Stimulated activated CD4-positive, alpha-beta T cell treated with anti-CD3 and anti-CD28 coated beads, Interleukin-12 subunit alpha, Interleukin-12 subunit beta, amount 100 ng/mL, for 24 hours (primary cell): ENCODE results near the gene KSR1.
A peak's percentile ranks its signal among the peaks of the same experiment; 100 is the strongest.
"Not testable (repeated sequence)": the region's sequence is repeated elsewhere in the genome, so short reads cannot be mapped to it uniquely, and the experiment has no call there.

ENCODE experiments used
- DNase-seq, 2 experiments: peaks; one replicate each; pipeline ENCODE4 v3.0.0-alpha.2; 2020; ENCODE audit warnings: low read depth in 2 of 2

The KSR1 gene

DNA sequence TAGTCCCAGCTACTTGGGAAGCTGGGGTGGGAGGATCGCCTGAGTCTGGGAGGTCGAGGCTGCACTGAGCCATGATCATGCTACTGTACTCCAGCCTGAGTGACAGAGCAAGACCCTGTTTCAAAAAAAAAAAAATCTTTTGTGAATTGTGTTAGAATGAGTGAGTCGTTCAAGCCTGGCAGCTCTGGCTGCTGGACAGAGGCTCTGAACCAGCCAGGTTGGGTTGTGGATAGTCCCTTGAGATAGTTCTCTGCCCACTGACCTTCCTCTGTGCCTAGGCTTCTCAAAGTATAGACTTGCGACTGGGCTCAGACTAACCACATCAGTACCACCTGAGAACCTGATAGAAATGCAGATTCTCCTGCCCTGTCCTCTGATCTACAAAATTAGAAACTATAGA lies 2.2 kb upstream of the KSR1 start:
- no peak for DNase-seq

- no peak for DNase-seq
These were observed 873 bp upstream of the KSR1 start for GRCh38 chr17:27455236-27455913.

DNA sequence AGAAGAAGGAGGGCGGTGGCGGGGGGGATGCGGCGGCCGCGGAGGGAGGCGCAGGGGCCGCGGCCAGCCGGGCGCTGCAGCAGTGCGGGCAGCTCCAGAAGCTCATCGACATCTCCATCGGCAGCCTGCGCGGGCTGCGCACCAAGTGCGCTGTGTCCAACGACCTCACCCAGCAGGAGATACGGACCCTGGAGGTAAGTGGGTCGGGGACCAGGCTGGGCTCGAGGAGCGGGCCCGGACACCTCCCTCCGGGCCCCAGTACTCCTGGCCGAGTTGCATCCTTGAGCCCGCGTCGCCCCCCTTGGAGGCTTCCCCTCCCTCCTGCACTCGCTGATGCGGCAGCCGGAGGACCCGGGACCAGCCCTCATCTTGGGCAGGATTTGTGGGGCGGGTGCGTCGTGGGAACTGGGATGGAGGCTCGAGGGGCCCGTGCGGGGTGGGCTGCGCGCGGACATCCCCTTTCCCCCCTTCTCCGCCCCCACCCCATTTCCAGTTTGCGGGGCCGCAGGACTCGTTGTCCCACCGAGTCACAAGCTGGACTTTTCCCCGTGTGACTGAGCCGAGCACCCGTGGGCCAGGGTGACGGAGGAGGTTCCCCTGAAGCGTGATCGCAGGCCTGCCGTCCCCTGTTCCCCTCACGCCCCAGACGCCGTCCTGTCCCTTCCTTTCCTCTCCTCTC lies 572 bp downstream of the KSR1 start:
- DNase-seq, result no peak

DNA sequence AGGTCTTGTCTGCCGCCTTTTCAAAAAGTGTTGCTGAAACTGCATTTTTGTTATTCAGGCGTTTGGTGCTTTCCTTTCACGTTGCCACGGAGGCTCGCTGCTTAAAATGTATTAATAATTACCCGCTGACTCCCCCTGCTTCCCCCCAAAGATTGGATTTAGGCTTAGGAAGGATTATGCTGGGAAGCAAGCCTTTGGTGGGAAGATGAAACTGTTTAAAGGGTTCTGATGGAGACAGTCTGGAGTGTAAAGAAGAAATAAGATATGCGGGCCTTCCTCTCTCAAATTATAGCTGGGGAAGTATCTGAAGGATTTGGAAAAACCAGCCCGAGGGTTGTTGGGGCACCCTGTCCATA lies 1.1 kb downstream of the KSR1 start:
- DNase-seq, result no peak

- DNase-seq, result no peak
These were observed 1.7 kb downstream of the KSR1 start for GRCh38 chr17:27457731-27458523.

DNA sequence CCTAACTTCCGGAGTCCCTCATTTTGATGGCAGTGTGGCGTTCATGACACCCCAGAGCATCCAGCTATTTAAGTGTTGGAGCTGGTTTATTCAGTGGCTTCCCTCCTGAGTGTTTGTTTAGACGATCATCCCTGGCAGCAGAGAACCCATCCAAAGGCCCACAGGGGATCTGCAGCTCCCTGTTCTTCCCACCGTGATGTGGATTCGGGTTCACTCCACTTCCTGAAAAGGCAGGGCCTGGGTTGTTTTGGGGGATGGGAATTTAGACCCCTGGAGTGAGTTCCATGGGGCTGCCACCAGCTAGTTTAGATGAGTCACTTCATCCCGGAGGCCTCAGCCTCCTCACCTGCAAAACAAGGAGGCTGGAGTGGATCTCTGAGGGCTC lies 2.3 kb downstream of the KSR1 start:
- no peak for DNase-seq

- DNase-seq, result no peak
These were observed 3.2 kb downstream of the KSR1 start for GRCh38 chr17:27459433-27459832.

DNA sequence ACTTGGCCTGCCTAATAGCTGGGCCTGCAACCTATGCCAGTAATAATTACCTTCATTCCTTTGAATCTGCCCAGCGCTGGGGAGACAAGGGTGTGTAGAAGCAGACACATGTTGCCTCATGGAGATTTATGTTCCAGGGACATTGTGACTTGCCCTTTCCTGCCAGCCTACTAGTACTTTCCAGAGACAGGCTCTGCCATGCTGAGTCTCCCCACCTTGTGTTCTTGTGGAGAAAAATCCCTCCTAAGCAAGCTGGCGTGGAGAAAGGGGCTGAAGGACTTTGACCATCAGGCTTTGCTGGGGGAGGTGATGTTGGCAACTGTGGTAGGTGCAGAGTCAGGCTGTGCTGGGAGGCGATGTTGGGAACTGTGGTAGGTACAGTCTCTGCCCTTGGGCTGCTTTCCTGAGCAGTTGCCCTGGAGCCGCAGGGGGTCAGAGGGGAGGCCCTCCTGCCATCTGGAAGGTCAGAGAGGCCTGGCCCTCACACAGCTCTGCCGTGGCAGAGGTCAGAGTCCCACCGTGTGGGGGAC lies 4.0 kb downstream of the KSR1 start:
- no peak for DNase-seq

- no peak for DNase-seq
These were observed 5.1 kb downstream of the KSR1 start for GRCh38 chr17:27461192-27461859.

DNA sequence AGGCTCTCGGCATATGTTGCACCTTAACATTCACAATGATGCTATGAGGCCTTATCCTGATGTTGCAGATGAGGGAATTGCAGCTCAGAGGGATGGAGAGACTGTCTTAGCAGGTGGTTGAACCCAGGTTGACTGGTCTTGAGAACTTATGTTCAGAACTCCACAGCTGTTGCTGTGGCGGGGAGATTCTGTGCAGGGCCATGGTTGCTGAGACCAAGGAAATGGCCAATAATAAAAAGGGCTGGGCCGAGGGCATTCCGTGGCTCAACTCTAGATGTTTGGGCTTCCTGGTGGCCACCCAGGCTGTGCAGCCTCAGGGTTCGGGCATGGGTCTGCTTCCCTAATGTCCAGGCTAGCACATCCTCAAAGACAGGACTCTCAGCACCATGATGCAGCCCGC lies 5.9 kb downstream of the KSR1 start:
- DNase-seq, result no peak

DNA sequence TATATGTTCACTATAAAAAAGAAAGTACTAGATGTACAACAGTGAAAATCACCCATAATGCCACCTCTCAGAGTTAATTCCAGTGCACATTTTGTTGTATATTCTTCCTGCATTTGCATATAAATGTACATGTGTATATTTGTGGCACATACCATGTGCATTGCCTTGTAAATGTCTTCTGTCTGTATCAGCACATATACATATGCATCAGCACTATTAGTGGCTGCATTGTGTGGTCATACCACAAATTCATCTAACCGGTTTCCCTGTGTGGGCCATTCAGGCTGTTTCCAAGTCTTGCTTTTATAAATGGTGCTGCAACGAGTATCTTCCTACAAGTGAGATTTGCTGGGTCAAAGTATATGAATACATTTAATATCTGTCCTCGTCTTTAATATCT lies 6.5 kb downstream of the KSR1 start:
- no peak for DNase-seq

- DNase-seq, result no peak
These were observed 7.0 kb downstream of the KSR1 start for GRCh38 chr17:27463235-27463677.

DNA sequence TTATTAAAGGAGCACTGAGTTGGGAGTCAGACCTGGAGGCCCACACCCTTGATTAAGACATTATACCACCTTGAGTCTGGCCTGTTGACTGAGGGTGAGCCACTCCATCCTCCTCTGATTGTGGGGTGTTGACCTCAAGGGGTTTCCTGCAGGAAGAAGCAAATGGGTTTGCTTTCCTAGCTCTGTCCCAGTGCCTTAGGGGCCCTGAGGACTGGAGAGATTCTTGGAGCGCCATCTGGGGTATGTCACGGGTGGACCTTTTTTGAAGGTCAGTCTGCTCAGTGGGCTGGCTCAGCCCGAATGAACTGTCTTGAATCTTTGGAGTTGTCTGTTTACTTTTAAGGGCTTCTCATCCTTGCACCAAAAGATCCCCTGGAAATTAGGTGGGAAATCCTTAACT lies 7.8 kb downstream of the KSR1 start:
- not testable (repeated sequence) for DNase-seq

DNA sequence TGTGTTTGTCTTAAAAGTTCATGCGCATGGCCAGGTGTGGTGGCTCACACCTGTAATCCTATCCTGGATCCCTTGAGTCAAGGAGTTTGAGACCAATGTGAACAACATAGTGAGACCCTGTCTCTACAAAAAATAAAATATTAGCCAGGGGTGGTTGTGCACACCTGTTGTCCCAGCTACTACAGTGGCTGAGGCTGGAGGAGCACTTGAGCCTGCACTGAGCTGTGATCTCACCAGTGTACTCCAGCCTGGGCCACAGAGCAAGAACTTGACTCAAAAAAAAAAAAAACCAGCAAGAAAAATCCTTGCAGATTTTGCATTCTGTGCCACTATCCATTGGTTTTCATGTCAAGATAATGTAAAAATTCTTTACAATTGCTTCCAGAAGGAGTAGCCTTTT lies 8.2 kb downstream of the KSR1 start:
- DNase-seq, result no peak

GRCh38 chr17:27465875-27466274 lies 9.6 kb downstream of the KSR1 start:
- not testable (repeated sequence) for DNase-seq

- no peak for DNase-seq
These were observed 10.1 kb downstream of the KSR1 start for GRCh38 chr17:27466376-27466742.

- peak; percentile 65 to 74 for DNase-seq
These were observed 10.6 kb downstream of the KSR1 start for GRCh38 chr17:27466743-27467375.

DNA sequence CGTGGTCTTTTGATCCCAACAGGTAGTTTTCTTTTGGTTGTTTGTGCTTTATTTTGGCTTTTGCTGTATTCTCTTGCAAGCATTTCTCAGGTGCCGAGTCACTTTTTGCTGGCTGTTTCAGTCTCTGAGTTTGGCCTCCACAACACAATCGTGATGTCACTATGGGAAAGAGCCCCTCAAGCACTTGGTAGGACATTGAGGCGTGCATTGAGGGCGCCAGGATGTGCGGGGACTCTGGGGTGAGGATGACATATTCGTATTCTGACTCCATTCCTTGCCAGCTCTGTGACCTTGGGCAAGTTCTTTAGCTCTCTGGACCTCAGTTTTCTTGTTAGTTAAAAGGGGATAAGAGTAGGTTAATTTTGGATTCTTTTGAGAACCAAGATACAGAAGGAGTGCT lies 13.0 kb downstream of the KSR1 start:
- no peak for DNase-seq

DNA sequence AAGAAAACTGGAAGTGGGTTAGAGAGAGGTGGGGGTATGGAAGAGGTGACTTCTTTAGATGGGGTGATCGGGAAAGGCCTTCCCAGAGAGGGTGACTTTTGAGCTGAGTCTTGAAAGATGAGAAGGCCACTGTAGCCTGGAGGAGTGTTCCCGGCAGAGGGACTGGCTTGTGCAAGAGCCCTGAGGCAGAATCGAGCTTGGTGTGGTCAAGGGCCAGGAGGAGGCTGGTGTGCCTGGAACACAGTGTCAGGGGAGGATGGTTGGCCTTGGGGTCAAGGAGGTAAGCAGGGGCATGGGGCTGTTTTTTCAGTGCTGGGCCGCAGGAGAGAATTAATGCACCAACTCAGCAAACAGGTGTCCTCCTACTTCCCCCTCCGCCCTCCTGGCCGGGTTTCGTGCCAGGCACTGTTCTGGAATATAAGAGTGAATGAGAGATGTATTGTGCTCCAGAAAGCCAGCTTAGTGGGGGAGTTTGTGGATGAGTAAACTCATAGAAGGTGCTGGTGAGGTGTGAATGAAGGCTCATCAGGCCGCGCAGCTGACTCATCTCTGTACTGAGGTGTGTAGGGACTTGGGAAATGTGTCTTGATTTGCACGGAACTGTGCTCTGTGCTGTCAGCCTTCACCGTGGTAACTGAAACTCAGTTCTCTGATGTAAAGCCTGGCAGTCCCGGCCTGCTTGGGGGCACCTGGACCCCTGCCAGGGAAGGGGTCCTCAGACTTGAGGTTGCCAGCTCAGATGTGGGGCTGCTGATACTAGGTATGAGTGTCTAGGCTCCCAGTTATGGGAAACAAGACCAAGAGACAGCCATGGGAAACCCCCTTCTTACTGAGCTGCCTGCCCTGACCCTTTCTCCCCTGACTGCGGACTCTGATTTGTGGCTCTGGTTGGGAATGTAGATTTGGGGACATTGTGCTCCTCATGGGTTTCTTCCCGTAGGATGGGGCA lies 15.3 kb downstream of the KSR1 start:
- peak; percentile 73 to 80 for DNase-seq

- DNase-seq, result no peak
These were observed 17.0 kb downstream of the KSR1 start for GRCh38 chr17:27473190-27473747.
